H1 (cell line): ENCODE data around the gene PTPRG. TPM values are rescaled to one million over a fixed set of nuclear protein-coding genes. Genes with fewer than 3 reads are reported as not detected.

Experiments used
- CTCF ChIA-PET: fragments of 300-600 bp; sonication (Branson Sonifier 250); formaldehyde crosslinking; loops from one replicate; lab custom pipeline; 2021; ENCODE audit not compliant: partially characterized antibody; lab: Charles Lee
- POLR2A ChIA-PET: fragments of 300-600 bp; sonication (Branson Sonifier 250); formaldehyde crosslinking; loops from one replicate; lab custom pipeline; 2021; ENCODE audit warnings: inconsistent platforms; ENCODE audit not compliant: partially characterized antibody; lab: Charles Lee
- DNase-seq, 2 experiments: peaks; one replicate each; pipeline versions ENCODE4 v3.0.0 to v3.0.0-alpha.2; 2010 to 2022; ENCODE audit warnings: low spot score in 2 of 2, low read depth in 1 of 2, mixed read lengths in 1 of 2
- FAIRE-seq: peaks from 2 replicates; lab custom pipeline; 2011; peaks lifted over from hg19 to GRCh38; lab: Jason Lieb, UNC
- H2AFZ ChIP-seq: 2 replicates; pipeline ENCODE4 v1.8.1; 2012; ENCODE audit warnings: low read length, inconsistent platforms
- H2AK5ac ChIP-seq: 2 replicates; pipeline ENCODE4 v1.6.1; 2013; ENCODE audit warnings: low read depth, low read length
- H2BK120ac ChIP-seq: replicated peaks from 2 replicates; pipeline ENCODE3; 2013; ENCODE audit warnings: low read depth, low read length, inconsistent platforms
- H2BK12ac ChIP-seq: 2 replicates; pipeline ENCODE4 v1.6.1; 2013; ENCODE audit warnings: low read depth, low read length
- H2BK15ac ChIP-seq: 2 replicates; pipeline ENCODE4 v1.6.1; 2013; ENCODE audit warnings: low read length
- H2BK20ac ChIP-seq: 2 replicates; pipeline ENCODE4 v1.6.1; 2013; ENCODE audit warnings: low read length
- H2BK5ac ChIP-seq: 2 replicates; pipeline ENCODE4 v1.6.1; 2013; ENCODE audit warnings: low read depth, low read length
- H3K14ac ChIP-seq: 2 replicates; pipeline ENCODE4 v1.6.1; 2013; ENCODE audit warnings: inconsistent platforms; ENCODE audit not compliant: insufficient read length
- H3K18ac ChIP-seq: 2 replicates; pipeline ENCODE4 v1.6.1; 2013; ENCODE audit warnings: low read length; ENCODE audit errors: extremely low read depth
- H3K23ac ChIP-seq: 2 replicates; pipeline ENCODE4 v1.6.1; 2013; ENCODE audit warnings: inconsistent platforms; ENCODE audit not compliant: insufficient read length
- H3K23me2 ChIP-seq: 2 replicates; pipeline ENCODE4 v1.6.1; 2013; ENCODE audit warnings: low read depth, low read length
- H3K27ac ChIP-seq: 2 replicates; pipeline ENCODE4 v1.6.1; 2011; ENCODE audit warnings: low read depth, low read length, inconsistent platforms
- H3K27me3 ChIP-seq, 4 experiments: replicated peaks in 1 of 4; 1 replicate in 1 of 4; 2 replicates in 3 of 4; pipeline versions ENCODE4 v1.6.1 to v1.8.1; 2011 to 2013; ENCODE audit warnings: low read length in 3 of 4, mild to moderate bottlenecking in 3 of 4, inconsistent platforms in 2 of 4, mixed read lengths in 2 of 4, moderate library complexity in 1 of 4; ENCODE audit not compliant: control insufficient read depth in 3 of 4, insufficient read depth in 3 of 4; ENCODE audit errors: extremely low read depth in 1 of 4
- H3K36me3 ChIP-seq, 4 experiments: 2 replicates each; pipeline versions ENCODE4 v1.6.1 to v1.8.1; 2011 to 2013; ENCODE audit warnings: mild to moderate bottlenecking in 4 of 4, low read length in 3 of 4, moderate library complexity in 2 of 4, control low read depth in 1 of 4, inconsistent platforms in 1 of 4; ENCODE audit not compliant: insufficient read depth in 4 of 4, control insufficient read depth in 2 of 4
- H3K4ac ChIP-seq: replicated peaks from 2 replicates; pipeline ENCODE3; 2013; ENCODE audit warnings: low read length, low read depth, mixed read lengths, inconsistent platforms; ENCODE audit not compliant: insufficient read length
- H3K4me1 ChIP-seq, 4 experiments: replicated peaks in 1 of 4; 1 replicate in 1 of 4; 2 replicates in 3 of 4; pipeline versions ENCODE4 v1.6.1 to v1.8.1; 2011 to 2013; ENCODE audit warnings: low read length in 3 of 4, inconsistent platforms in 2 of 4, mixed read lengths in 1 of 4; ENCODE audit not compliant: insufficient read depth in 4 of 4, control insufficient read depth in 3 of 4
- H3K4me2 ChIP-seq, 2 experiments: 2 replicates each; pipeline versions ENCODE4 v1.6.1 to v1.8.1; 2011 to 2013; ENCODE audit warnings: low read depth in 2 of 2, low read length in 2 of 2, control low read depth in 1 of 2, inconsistent platforms in 1 of 2, mild to moderate bottlenecking in 1 of 2; ENCODE audit not compliant: insufficient read depth in 1 of 2
- H3K4me3 ChIP-seq, 4 experiments: fragments of 200-600, 300-600 bp in 1 of 4; sonication (generic), shearing (Covaris generic), sonication (Bioruptor Twin) in 1 of 4; 2 replicates each; pipeline versions ENCODE4 v1.5.1 to v1.8.1; 2011 to 2016; ENCODE audit warnings: low read length in 4 of 4, low read depth in 3 of 4, control low read depth in 2 of 4, inconsistent platforms in 2 of 4, mild to moderate bottlenecking in 2 of 4, mixed read lengths in 1 of 4, moderate library complexity in 1 of 4; ENCODE audit not compliant: insufficient read depth in 2 of 4; ENCODE audit errors: extremely low read depth in 1 of 4
- H3K56ac ChIP-seq: replicated peaks from 2 replicates; pipeline ENCODE3; 2013; ENCODE audit warnings: low read depth, mild to moderate bottlenecking, mixed read lengths, low read length, inconsistent platforms; ENCODE audit not compliant: insufficient read length
- H3K79me1 ChIP-seq: 2 replicates; pipeline ENCODE4 v1.6.1; 2013; ENCODE audit warnings: low read depth, low read length, control low read depth
- H3K79me2 ChIP-seq, 2 experiments: 2 replicates each; pipeline versions ENCODE4 v1.6.1 to v1.8.1; 2012 to 2013; ENCODE audit warnings: low read length in 2 of 2, mild to moderate bottlenecking in 2 of 2, inconsistent platforms in 1 of 2; ENCODE audit not compliant: insufficient read depth in 2 of 2, control insufficient read depth in 1 of 2
- H3K9ac ChIP-seq, 4 experiments: replicated peaks in 1 of 4; 1 replicate in 1 of 4; 2 replicates in 3 of 4; pipeline versions ENCODE4 v1.6.1 to v1.8.1; 2011 to 2013; ENCODE audit warnings: low read depth in 3 of 4, low read length in 3 of 4, control low read depth in 2 of 4, mild to moderate bottlenecking in 2 of 4, moderate library complexity in 2 of 4, inconsistent platforms in 1 of 4; ENCODE audit errors: extremely low read depth in 1 of 4
- H3K9me3 ChIP-seq, 2 experiments: 2 replicates each; pipeline versions ENCODE4 v1.6.1 to v1.8.1; 2012 to 2013; ENCODE audit warnings: mild to moderate bottlenecking in 2 of 2, moderate library complexity in 2 of 2, control low read depth in 1 of 2, inconsistent platforms in 1 of 2, low read depth in 1 of 2, low read length in 1 of 2, mixed read lengths in 1 of 2; ENCODE audit not compliant: insufficient read depth in 2 of 2
- H4K20me1 ChIP-seq, 2 experiments: replicated peaks in 1 of 2; 2 replicates each; pipeline versions ENCODE3 to v1.8.1; 2011 to 2013; ENCODE audit warnings: inconsistent platforms in 2 of 2, low read length in 2 of 2, mild to moderate bottlenecking in 1 of 2; ENCODE audit not compliant: insufficient read depth in 2 of 2, control insufficient read depth in 1 of 2
- H4K5ac ChIP-seq: 2 replicates; pipeline ENCODE4 v1.6.1; 2013; ENCODE audit warnings: low read length, low read depth, mixed read lengths, inconsistent platforms; ENCODE audit not compliant: insufficient read length
- H4K8ac ChIP-seq: 2 replicates; pipeline ENCODE4 v1.8.0; 2013; ENCODE audit warnings: mild to moderate bottlenecking, moderate library complexity, low read length, inconsistent platforms; ENCODE audit not compliant: insufficient read depth; ENCODE audit errors: extremely low read depth
- H4K91ac ChIP-seq: replicated peaks from 2 replicates; pipeline ENCODE3; 2013; ENCODE audit warnings: low read length, mixed read lengths, inconsistent platforms; ENCODE audit not compliant: insufficient read length
- ATF3 ChIP-seq: IDR thresholded peaks from 2 replicates; pipeline ENCODE4 v1.6.1; 2011; ENCODE audit warnings: low read depth, mild to moderate bottlenecking, low read length; ENCODE audit not compliant: insufficient read depth
- EZH2 ChIP-seq: fragments of 200-600 bp; sonication (generic); IDR thresholded peaks from 2 replicates; pipeline ENCODE4 v1.7.1; 2012; ENCODE audit warnings: low read depth, mild to moderate bottlenecking, moderate library complexity, low read length, inconsistent platforms; ENCODE audit not compliant: severe bottlenecking
- NRF1 ChIP-seq: IDR thresholded peaks from 2 replicates; pipeline ENCODE4 v1.6.1; 2011; ENCODE audit warnings: mild to moderate bottlenecking, low read depth, low read length, improper control_type of control experiment
- POLR2AphosphoS5 ChIP-seq: IDR thresholded peaks from 2 replicates; pipeline ENCODE4 v1.6.1; 2011; ENCODE audit warnings: low read depth, low read length
- RAD21 ChIP-seq, 2 experiments: IDR thresholded peaks in 1 of 2; conservative IDR thresholded peaks in 1 of 2; 2 replicates each; pipeline ENCODE4 v1.6.1; 2011; ENCODE audit warnings: low read depth in 2 of 2, low read length in 2 of 2, improper control_type of control experiment in 1 of 2, inconsistent platforms in 1 of 2, mild to moderate bottlenecking in 1 of 2, moderate library complexity in 1 of 2
- SIRT6 ChIP-seq: IDR thresholded peaks from one replicate; pipeline ENCODE4 v1.7.1; 2012; ENCODE audit warnings: low read length, inconsistent platforms
- SP1 ChIP-seq: IDR thresholded peaks from 2 replicates; pipeline ENCODE4 v1.6.1; 2011; ENCODE audit warnings: low read depth, low read length
- TAF1 ChIP-seq: IDR thresholded peaks from 2 replicates; pipeline ENCODE4 v1.6.1; 2011; ENCODE audit warnings: mild to moderate bottlenecking, low read depth, low read length
- TEAD4 ChIP-seq: IDR thresholded peaks from 2 replicates; pipeline ENCODE4 v1.6.1; 2012; ENCODE audit warnings: low read depth, low read length, inconsistent platforms, mixed read lengths
- YY1 ChIP-seq: IDR thresholded peaks from 2 replicates; pipeline ENCODE4 v1.6.1; 2011; ENCODE audit warnings: low read depth, mild to moderate bottlenecking, low read length
- WGBS, 2 experiments: shearing (Covaris generic) in 1 of 2; methylation state at CpG; one replicate each; pipeline versions ENCODE4 v1.1.6 to v1.1.7; 2013 to 2015; ENCODE audit warnings: low lambda C conversion rate in 2 of 2, mixed read lengths in 2 of 2, inconsistent platforms in 1 of 2, low coverage in 1 of 2, missing lambda C conversion rate in 1 of 2; ENCODE audit not compliant: insufficient replicate concordance in 2 of 2, insufficient coverage in 1 of 2, insufficient read length in 1 of 2; ENCODE audit errors: extremely low coverage in 1 of 2, missing lambda C conversion rate in 1 of 2; 5-methylcytosine and 5-hydroxymethylcytosine counted together
- polyA plus RNA-seq, 7 experiments: library from polyadenylated mRNA; depleted of rRNA in 3 of 7; stranded (reverse) in 5 of 7; unstranded in 2 of 7; fragments of >200 nt in 5 of 7; fragments of 200-250 nt in 2 of 7; gene quantifications; 1 replicate in 5 of 7; 2 replicates in 1 of 7; 4 replicates in 1 of 7; pipeline versions ENCODE4 v1.2.1 to v1.2.3, GENCODE V29; 2011 to 2013; ENCODE audit warnings: missing spikeins in 2 of 7, mixed read lengths in 2 of 7
- total RNA-seq: library from RNA; stranded (reverse); fragmentation: NEBNext Ultra II Directional; extraction: Animal tissue kit (Norgen Biotek cat#: 25700); gene quantifications from 2 replicates; pipeline ENCODE4 v1.2.1, GENCODE V29; 2021
- TF ChIP-seq, protein P1 (sequence below), 3 experiments: IDR thresholded peaks; 1 replicate in 2 of 3; 2 replicates in 1 of 3; pipeline versions ENCODE4 v1.5.1 to v1.6.1; 2011; ENCODE audit warnings: low read length in 3 of 3, mild to moderate bottlenecking in 3 of 3, inconsistent platforms in 2 of 3, low read depth in 1 of 3, moderate library complexity in 1 of 3; ENCODE audit not compliant: insufficient read depth in 1 of 3; ENCODE audit errors: control extremely low read depth in 1 of 3

Gene PTPRG
- total and polyA plus RNA-seq, 2 of the 8 experiments (the other 6 are each of a cell fraction or from before 2014, with no cell fraction given) = 23.3 to 96.2 TPM

- H3K23me2 ChIP-seq = no peaks in the 10 kb centered on the region
- H2AFZ ChIP-seq = no peak overlapping the region
- H3K79me1 ChIP-seq = peaks cover 24% of the 10 kb centered on the region
- peaks cover 0 to 11% (median 4%) of the 10 kb centered on the region in 4 experiments; a peak in 4 of 8 replicates for H3K36me3 ChIP-seq
- H4K5ac ChIP-seq = no peak overlapping the region
- 90% methylated on average over 3 of the region's 3 CpGs; no CpG with 5 or more reads in 1 of the 2 experiments for WGBS, 2 experiments
- ChIA-PET POLR2A (interaction anchor here (1.2 to 4.4 kb wide), 3 partner anchors 8 to 14 kb away, joined by 3 to 17 read pairs (median 7); no protein-coding TSS in a partner anchor), CTCF (interaction anchor here (0.6 to 2.0 kb wide), 4 partner anchors 9 to 498 kb away, joined by 3 to 6 read pairs (median 5); no protein-coding TSS in a partner anchor)
- H3K18ac ChIP-seq = no peak overlapping the region
- no peak overlapping the region for H3K27ac ChIP-seq
- no peak overlapping the region for H3K56ac ChIP-seq
- no peak overlapping the region for H2BK15ac ChIP-seq
- H3K27me3 ChIP-seq = no peaks in the 10 kb centered on the region
- DNase-seq (no peak), FAIRE-seq (no peak)
- no peak overlapping the region for H2BK12ac ChIP-seq
- H4K8ac ChIP-seq = no peak overlapping the region
- H3K79me2 ChIP-seq = peaks cover 32 to 98% of the 10 kb centered on the region in 2 experiments
- no peak overlapping the region for H2BK20ac ChIP-seq
- no peak overlapping the region for H2BK120ac ChIP-seq
- H3K4ac ChIP-seq = no peak overlapping the region
- H3K23ac ChIP-seq = no peak overlapping the region
- H4K20me1 ChIP-seq = peaks cover 15 to 28% of the 10 kb centered on the region in 2 experiments
- H2AK5ac ChIP-seq = no peak overlapping the region
- H3K4me2 ChIP-seq = no peak overlapping the region
- H3K9me3 ChIP-seq = no peaks in the 10 kb centered on the region; a peak in 1 of 4 replicates
- H4K91ac ChIP-seq = no peak overlapping the region
- H3K4me3 ChIP-seq = no peak overlapping the region
- no peak overlapping the region for H3K9ac ChIP-seq
- no peak overlapping the region for H2BK5ac ChIP-seq
- no peak overlapping the region for H3K14ac ChIP-seq
- peaks cover 0 to 13% (median 0%) of the 10 kb centered on the region in 4 experiments; a peak in 2 of 7 replicates for H3K4me1 ChIP-seq
- no peak for TF ChIP-seq TEAD4
- no peak for TF ChIP-seq EZH2
- TF ChIP-seq SIRT6 = no peak
- TF ChIP-seq YY1 = no peak
- TF ChIP-seq, protein P1, sequence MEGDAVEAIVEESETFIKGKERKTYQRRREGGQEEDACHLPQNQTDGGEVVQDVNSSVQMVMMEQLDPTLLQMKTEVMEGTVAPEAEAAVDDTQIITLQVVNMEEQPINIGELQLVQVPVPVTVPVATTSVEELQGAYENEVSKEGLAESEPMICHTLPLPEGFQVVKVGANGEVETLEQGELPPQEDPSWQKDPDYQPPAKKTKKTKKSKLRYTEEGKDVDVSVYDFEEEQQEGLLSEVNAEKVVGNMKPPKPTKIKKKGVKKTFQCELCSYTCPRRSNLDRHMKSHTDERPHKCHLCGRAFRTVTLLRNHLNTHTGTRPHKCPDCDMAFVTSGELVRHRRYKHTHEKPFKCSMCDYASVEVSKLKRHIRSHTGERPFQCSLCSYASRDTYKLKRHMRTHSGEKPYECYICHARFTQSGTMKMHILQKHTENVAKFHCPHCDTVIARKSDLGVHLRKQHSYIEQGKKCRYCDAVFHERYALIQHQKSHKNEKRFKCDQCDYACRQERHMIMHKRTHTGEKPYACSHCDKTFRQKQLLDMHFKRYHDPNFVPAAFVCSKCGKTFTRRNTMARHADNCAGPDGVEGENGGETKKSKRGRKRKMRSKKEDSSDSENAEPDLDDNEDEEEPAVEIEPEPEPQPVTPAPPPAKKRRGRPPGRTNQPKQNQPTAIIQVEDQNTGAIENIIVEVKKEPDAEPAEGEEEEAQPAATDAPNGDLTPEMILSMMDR (IDR thresholded peaks at IDR 0.05; ENCODE audit: control extremely low read depth in 1 of 3, insufficient read depth in 1 of 3, low read depth in 1 of 3, low read length in 3 of 3) = no peak
- no peak for TF ChIP-seq TAF1
- no peak for TF ChIP-seq POLR2AphosphoS5
- TF ChIP-seq NRF1 = no peak
- no peak for TF ChIP-seq RAD21 (IDR thresholded peaks at IDR 0.05 in 1 of 2, conservative IDR thresholded peaks at IDR 0.05 in 1 of 2; ENCODE audit: low read depth in 2 of 2, low read length in 2 of 2)
- no peak for TF ChIP-seq ATF3
- TF ChIP-seq SP1 = no peak
These were observed 41.1 kb downstream of the PTPRG start for GRCh38 chr3:61602466-61602865.
